IPS-11a (cell line): Measurements from ENCODE around the gene CETP.

ENCODE experiments used
- H3K4me3 ChIP-seq: one replicate; pipeline ENCODE4 v1.5.1; 2013; ENCODE audit warnings: low read depth, low read length, control low read depth

Gene CETP, protein sequence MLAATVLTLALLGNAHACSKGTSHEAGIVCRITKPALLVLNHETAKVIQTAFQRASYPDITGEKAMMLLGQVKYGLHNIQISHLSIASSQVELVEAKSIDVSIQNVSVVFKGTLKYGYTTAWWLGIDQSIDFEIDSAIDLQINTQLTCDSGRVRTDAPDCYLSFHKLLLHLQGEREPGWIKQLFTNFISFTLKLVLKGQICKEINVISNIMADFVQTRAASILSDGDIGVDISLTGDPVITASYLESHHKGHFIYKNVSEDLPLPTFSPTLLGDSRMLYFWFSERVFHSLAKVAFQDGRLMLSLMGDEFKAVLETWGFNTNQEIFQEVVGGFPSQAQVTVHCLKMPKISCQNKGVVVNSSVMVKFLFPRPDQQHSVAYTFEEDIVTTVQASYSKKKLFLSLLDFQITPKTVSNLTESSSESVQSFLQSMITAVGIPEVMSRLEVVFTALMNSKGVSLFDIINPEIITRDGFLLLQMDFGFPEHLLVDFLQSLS

DNA sequence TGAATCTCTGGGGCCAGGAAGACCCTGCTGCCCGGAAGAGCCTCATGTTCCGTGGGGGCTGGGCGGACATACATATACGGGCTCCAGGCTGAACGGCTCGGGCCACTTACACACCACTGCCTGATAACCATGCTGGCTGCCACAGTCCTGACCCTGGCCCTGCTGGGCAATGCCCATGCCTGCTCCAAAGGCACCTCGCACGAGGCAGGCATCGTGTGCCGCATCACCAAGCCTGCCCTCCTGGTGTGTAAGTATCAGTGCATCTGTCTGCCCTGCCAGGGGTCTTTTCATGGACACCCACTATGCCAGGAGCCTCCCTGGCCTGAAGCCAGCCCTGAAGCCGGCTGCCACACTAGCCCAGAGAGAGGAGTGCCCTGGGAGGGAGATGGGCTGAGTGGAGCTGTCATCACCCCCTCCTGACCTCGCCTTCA lies at the start of gene CETP:
Gene CETP, plus strand, starts transcription at position 100 of the 431 bp plus-strand sequence. Its CDS starts 30 bp downstream, at position 130.
- no peak within 1 kb of the TSS for H3K4me3 ChIP-seq

DNA sequence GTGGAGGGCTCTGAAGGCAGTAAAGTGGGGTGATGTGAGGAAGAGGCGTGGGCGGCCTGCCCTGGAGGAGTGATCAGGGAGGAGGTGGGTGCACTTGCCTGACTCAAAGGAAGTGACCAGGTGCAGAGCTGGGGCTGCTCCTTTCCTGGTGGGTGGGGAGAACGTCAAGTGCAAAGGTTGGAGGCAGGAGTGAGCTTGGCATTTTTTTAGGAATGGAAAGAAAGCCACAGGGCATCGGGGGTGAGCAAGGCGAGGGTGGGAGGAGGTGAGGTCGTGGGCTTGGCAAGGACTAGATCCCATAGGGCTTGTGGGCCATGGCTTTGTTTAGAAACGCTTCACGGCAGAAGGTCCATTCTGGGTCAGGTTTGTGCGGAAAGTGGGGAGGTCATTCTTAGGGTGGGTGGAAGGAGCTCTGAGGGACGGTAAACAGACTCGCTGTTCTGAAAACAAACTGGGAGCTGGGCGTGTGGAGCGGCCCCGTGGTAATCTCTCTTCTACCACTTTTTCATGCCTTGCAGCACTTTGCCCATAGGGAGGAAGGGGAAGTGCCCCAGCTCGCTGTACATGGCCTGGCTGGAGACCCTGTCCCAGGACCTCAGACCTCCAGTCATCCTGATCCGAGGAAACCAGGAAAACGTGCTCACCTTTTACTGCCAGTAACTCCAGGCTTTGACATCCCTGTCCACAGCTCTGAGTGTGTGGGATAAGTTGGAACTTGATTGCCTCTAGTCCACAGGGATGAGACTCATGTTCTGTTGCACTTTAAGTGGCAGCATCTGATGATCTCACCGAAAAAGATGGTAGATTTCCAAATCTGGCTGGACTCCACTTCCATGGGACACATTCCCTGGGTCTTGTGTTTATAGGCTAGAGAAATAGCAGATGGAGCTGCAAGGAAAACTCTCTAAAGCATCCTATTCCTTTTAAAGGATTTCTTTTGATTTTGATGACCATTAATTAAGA lies 48.7 kb upstream of the CETP start:
- no peak overlapping the region for H3K4me3 ChIP-seq

DNA sequence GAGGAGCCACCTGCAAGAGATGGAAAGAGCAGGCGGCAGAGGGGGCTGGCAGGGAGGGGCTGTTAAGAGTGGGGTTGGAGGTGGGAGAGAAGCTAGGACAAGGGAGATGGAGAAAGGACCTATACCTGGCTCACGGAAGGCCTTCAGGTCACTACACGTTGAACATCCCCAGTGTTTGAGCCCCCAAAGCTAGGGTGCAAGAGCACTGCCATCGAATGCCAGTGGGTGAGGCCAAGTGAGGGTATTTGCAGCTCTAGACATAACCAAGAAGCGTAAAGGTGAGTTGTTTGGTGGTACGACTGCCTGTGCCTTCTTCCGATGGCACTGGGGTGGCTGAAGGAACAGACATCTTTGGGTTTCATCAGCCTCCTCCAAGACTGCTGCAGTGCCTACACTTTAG lies 46.9 kb upstream of the CETP start:
- no peak overlapping the region for H3K4me3 ChIP-seq

DNA sequence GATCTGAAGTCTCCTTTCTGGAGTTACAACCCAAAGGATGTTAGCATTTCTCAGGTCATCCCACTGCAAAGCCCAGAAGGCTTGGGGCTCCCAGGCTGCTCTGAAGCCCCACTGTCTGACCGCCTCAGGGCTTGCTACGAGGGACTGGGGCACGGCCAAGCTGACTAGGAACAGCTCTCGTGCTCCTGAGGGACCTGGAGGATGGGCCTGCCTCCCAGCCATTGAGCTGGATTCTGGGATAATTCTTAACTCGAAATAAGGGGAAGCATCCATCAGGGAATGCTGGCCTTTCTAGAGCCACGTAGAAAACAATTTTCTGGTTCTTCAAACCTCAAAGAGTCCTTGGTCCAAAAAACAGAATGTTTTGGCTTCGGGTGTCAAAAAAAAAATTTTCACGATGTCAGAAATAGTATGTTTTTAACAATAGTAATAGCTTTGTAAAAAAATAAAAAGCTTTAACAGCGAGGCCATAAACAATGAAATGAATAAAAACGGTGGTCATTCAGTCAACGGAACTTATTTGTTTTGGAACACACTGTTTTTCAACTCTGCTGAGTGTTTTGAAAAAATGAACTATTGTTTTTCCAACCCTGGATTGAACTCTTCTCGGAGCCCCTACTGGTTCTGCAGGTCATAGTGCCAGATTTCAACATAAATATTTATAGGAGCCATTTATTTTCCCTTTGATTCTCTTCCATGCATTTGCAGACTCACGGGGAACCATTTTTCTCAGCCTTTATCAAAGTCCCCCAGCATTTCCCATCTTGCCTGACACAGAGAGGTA lies 46.2 kb upstream of the CETP start:
- H3K4me3 ChIP-seq: no peak overlapping the region

DNA sequence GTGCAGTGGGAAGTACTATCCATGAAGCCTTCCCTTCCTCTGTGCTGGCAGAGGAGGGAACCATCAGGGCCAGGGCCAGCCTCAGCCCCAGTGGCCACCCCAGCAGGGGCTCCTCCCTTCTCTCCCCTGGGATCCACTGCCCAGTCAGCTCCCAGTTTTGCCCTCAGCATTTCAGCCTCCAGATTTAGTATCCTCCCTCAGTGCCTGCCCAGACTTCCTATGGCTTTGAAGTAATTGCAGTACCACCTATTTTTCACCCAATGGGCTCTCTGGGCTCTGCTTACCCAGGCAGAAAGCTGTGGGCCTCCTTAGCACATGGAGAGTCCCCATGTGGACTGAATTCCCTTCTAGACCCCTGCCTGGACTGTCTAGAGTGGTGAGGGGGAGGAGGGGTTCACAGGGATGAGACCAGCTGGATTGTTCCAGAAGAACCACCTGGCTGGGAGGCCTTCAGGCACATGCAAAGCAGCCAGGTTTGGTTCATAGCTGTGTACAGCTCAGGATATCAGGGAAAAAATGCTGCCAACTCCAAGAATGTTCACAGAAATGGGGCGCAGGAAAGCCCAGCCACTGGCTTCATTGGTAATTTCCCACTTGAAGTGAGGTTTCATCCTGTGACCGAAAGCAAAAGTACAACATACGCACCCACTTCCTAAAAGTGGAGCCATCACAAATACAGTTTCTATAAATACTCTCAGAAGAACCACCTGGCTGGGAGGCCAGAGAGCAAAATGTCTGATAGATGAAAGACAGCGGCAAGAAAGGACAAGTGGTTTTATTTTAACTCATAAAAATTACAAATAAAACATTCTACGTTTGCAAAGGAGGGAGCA lies 45.0 kb upstream of the CETP start:
- H3K4me3 ChIP-seq: no peak overlapping the region

DNA sequence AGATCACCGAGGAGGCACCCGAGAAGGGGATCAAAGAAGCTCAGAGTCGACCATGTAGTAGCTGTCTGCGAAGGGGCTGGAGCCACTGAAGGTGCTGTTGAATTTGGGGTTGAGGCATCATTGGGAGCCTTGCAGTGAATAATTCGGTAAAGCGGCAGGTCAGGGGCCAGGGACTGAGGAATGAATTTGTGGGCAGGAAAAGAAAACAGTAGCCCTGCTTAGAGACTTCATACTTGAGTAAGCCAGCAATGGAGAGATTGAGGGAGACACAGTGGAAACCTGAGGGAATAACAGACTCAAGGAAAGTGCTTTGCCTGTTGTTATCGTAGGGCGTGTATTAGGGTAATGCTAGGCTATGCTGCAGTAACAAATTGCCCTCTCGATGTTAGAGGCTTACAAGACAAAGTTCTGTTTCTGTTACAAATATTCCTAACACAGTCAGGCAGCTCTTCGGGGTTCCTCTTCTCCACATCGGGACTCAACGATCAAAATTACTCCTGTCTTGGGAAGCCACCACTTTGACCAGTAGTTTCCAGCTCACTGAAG lies 43.2 kb upstream of the CETP start:
- H3K4me3 ChIP-seq: no peak overlapping the region

DNA sequence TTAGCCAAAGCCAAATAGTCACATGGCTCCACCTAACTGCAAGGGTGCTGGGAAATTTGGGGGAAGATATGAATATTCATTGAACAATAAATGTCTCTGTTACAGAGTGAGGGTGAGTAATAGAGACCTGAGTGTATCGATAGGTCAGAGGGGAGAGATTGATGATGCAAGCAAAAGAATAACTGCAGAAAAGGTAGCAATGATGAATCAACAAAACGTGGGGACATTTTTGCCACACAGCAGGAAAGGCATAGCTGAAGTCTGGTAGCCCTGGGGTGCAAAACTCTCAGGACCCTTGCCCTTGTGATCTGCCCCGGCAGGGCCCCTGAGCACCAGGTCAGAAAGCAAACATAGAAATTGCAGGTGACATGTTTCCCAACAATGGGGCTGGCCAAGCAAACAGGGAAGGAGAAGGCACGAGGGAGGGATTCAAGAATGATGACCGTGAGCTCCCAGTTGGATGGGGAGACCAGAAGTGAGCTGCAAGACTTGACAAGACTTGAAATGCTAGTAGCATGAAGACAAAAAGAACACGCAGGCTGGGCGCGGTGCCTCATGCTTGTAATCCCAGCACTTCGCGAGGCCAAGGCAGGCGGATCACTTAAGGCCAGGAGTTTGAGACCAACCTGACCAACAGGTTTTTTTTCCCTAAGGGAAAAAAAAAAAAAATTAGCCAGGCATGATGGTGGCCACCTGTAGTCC lies 42.5 kb upstream of the CETP start:
- H3K4me3 ChIP-seq: no peak overlapping the region

DNA sequence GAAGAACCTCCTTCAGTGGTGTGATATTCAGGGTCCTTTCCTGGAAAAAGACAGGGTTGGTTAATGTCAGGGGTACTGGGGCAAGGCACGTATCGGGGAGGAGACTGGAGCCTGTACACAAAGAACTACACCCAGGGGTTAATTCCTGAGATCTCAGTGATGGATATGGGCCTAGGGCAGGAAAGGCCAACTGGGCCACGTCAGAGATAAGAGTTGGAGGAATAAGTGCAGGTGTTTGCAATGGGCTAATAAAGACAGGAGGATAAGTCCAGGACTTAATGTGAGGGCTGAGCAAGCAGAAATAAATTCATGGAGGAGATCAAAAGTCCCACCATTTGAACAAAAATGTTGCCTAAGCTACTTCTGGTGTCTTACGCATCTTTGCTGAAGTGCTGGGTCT lies 40.2 kb upstream of the CETP start:
- H3K4me3 ChIP-seq: no peak overlapping the region

DNA sequence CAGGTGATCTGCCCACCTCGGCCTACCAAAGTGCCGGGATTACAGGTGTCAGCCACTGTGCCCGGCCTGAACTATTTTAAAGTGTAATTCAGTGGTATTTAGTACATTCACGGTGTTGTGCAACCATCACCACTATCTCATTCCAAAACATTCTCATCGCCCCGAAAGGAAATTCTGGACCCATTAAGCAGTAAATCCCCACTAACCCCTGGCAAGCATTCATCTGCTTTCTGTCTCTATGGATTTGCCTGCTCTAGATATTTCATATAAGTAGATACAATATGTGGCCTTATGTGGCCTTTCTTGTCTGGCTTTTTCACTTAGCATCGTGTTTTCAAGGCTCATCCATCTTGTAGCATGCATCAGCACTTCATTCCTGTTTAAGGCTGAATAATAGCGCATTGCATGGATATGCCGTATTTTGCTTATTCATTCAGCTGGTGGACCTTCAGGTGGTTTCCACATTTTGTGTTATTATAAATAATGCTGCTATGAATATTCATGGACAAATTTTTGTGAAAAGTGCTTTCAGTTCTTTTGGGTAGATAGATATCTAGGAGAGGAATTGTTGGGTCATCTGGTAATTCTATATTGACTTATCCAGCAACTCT lies 38.2 kb upstream of the CETP start:
- H3K4me3 ChIP-seq: no peak overlapping the region

DNA sequence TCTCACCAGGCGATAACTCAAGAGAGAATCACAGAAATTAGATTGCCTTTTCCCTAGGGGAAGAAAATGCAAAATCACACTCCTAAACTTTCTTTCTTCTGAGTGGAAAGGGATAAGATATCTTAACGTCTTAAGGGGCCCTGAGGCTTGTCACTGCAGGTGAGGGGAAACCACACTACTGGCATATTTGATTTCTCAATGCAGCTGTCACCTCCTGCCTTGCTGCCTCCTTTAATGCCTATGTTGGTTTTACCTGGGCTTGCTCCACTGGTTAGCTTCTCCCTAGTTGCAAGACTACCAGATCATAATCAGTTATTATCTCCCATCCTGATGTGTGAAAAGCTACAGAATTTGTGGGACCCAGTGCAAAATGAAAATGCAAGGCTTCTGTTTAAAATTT lies 34.3 kb upstream of the CETP start:
- H3K4me3 ChIP-seq: no peak overlapping the region

DNA sequence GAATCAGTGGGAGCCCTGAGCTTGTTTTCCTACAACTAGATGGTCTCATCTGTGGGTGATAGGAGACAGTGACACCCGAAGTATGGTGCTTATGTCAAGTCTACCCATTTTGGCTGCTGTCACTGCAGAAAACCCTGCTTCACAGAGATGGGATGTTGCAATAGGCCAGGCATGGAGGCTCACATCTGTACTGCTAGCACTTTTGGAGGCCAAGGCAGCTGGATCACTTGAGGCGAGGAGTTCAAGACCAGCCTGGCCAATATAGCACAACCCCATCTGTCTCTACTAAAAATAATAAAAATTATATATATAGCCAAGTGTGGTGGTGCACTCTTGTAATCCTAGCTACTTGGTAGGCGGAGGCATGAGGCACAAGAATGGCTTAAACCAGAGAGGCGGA lies 32.1 kb upstream of the CETP start:
- H3K4me3 ChIP-seq: no peak overlapping the region

DNA sequence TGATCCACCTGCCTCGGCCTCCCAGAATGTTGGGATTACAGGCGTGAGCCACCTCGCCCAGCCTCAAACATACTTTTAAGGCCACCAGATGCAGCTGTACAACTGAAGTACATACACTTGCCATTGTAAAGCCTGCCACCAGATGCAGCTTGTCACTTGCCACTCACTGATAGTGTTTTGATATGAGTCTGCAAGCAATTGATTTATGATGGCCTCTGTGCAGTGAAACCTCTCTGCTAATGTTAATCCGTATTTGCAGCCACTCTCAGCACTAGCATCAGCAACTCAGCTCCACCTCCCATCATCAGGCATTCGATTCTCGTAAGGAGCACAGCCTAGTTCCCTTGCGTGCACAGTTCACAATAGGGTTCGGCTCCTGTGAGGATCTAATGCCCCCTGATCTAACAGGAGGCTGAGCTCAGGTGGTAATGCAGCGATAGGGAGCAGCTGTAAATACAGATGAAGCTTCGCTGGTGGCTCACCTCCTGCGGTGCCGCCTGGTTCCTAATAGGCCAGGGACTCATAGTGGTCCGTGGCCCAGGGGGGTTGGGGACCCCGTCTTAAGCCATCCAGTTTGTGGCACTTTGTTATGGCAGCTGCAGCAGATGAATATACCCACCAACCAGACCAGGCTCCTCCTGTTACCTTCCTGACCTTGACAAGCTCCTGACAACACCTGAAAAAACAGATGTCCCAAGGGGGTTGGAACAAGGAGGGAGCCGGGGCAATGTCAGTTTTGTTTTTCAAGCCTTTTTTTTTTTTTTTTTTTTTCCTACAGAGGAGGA lies 31.1 kb upstream of the CETP start:
- no peak overlapping the region for H3K4me3 ChIP-seq

DNA sequence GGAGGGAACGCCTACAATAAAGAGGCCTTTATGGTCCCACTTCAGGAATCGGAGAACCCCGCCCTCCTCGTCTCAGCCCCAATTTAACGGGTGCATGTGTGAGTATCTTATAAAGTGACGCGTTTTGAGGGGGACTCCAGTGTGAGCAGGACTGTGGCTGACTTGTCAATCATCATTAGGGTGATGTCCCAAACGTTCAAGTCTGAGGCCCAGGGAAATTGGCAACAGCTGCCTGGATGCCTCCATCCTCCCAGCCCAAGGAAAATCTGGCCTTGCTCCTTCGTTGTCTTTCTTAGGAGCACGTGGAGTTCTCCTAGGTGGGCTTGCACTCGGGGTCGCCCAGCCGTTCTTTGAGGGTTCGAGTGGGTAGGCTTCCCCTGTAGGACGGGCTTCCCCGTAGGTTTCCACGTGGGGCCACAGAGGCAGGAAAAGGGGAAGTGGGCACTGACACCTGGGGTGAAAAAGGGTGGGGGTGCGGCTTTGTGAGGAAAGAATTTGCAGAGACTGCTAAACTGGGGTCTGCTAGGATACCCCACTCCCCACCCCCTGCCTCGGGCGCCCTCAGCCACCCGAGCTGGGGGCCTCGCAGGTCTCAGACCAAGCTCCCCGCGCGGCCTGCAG lies 30.4 kb upstream of the CETP start:
- H3K4me3 ChIP-seq: peak overlapping the region; percentile 24

DNA sequence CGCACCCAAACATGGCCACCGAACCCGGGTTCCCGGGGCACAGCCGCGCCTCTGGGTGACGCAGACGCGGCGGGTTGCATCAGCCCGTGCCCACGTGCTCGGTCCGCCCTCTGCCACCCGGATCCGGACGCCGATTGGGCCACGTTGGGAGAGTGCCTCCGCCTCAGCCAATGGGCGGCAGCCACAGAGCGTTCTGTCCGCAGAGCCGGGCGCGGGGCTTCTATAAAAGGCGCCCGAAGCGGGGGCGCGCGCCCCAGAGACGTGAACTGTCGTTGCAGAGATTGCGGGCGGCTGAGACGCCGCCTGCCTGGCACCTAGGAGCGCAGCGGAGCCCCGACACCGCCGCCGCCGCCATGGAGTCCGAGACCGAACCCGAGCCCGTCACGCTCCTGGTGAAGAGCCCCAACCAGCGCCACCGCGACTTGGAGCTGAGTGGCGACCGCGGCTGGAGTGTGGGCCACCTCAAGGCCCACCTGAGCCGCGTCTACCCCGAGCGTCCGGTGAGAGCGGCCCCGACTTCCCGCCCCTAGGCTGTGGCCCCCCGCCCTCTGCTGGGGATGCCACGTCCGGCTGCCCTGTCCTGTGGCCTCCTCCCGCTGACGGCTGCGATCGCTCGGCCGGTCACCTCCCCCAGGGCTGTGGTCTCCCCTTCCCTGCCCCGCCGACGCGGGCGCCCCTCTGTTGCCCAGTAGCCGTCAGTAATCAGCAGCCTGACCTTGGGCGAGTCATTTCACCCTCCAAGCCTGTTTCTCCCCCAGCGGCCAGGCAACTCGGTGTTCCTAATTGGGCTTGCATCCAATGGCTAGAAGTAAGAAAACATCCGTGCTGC lies 29.6 kb upstream of the CETP start, which contains the start of gene HERPUD1:
Gene HERPUD1, plus strand, starts transcription at position 251 of the 829 bp plus-strand sequence. Its CDS starts 103 bp downstream, at position 354.
- H3K4me3 ChIP-seq: peak within 1 kb of the TSS; percentile 88

DNA sequence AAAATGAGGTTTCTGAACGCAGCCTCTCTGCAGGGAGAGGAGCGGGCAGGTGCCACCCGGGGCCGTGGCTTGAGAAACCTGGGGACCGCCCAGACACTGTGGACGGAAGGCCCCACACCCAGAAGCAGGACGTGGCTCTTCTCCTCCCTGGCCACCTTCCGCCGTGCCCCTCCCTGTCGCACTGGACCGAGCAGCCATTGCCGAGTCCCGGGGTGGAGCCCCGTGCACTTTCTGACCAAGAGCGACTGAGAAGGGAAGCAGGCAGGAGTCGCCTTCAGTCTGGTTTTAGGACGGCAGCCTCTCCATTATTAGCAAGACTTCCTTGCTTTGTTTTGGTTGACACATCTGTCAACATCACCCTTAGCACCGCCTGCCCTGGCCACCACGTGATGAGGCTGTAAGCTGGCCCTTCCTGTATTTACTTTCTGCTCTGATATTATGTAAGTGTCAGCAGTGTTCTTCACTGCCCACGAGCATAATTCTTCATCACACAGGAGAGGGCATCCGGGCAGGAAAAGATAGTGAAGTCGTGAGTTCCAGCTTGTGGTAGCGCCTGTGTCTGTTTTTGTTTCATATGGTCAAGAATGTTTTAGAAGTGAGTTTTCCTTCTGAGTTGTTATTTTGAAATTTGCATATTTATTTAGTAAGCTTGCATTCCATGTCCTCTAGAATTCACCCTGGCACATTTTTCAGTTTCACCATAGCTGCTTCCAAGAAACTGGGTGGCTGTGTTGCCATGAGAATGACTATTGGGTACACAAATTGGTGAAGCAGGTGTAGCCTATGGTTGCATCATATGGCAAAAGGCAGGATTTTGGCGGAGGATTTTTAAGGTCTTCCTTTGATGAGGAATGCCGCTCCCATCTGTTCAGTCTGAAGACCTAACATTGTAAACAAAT lies 28.8 kb upstream of the CETP start:
- peak overlapping the region; percentile 88 for H3K4me3 ChIP-seq
